Astrocyte (in vitro differentiated cells and primary cell): Measurements from ENCODE around the gene UBTF. TPM values are rescaled to one million over a fixed set of nuclear protein-coding genes. Genes with fewer than 3 reads are reported as not detected.

Experiments used
- DNase-seq: peaks from one replicate; pipeline ENCODE4 v3.0.0-alpha.2; 2010; ENCODE audit warnings: low read depth
- FAIRE-seq: peaks from 2 replicates; lab custom pipeline; 2011; peaks lifted over from hg19 to GRCh38; lab: Jason Lieb, UNC
- H2AFZ ChIP-seq: 2 replicates; pipeline ENCODE4 v1.6.0; 2012; ENCODE audit warnings: low read depth, low read length, inconsistent platforms
- H3K27ac ChIP-seq: 2 replicates; pipeline ENCODE4 v1.5.1; 2011; ENCODE audit warnings: low read depth, low read length, inconsistent platforms
- H3K27me3 ChIP-seq: 2 replicates; pipeline ENCODE4 v1.6.0; 2011; ENCODE audit warnings: low read length, inconsistent platforms; ENCODE audit not compliant: insufficient read depth
- H3K36me3 ChIP-seq: 2 replicates; pipeline ENCODE4 v1.5.1; 2011; ENCODE audit warnings: low read length, inconsistent platforms; ENCODE audit not compliant: insufficient read depth
- H3K4me1 ChIP-seq: 2 replicates; pipeline ENCODE4 v1.5.1; 2011; ENCODE audit warnings: low read length, inconsistent platforms; ENCODE audit not compliant: insufficient read depth
- H3K4me2 ChIP-seq: 2 replicates; pipeline ENCODE4 v1.6.0; 2012; ENCODE audit warnings: low read length, inconsistent platforms
- H3K4me3 ChIP-seq: 2 replicates; pipeline ENCODE4 v1.5.1; 2011; ENCODE audit warnings: low read depth, mild to moderate bottlenecking, low read length, inconsistent platforms; ENCODE audit not compliant: insufficient read depth
- H3K79me2 ChIP-seq: 2 replicates; pipeline ENCODE4 v1.6.0; 2012; ENCODE audit warnings: mild to moderate bottlenecking, low read length, inconsistent platforms; ENCODE audit not compliant: insufficient read depth
- H3K9ac ChIP-seq: 2 replicates; pipeline ENCODE4 v1.6.0; 2012; ENCODE audit warnings: mild to moderate bottlenecking, low read length, inconsistent platforms
- H3K9me3 ChIP-seq: 2 replicates; pipeline ENCODE4 v1.5.1; 2012; ENCODE audit warnings: low read depth, mild to moderate bottlenecking, low read length, inconsistent platforms; ENCODE audit not compliant: insufficient read depth
- H4K20me1 ChIP-seq: 2 replicates; pipeline ENCODE4 v1.6.0; 2012; ENCODE audit warnings: low read length, inconsistent platforms; ENCODE audit not compliant: insufficient read depth
- H3K27ac Mint-ChIP-seq: one replicate; pipeline ENCODE4 v1.8.0; 2021; ENCODE audit warnings: mild to moderate bottlenecking, mixed read lengths; ENCODE audit not compliant: unreplicated experiment
- H3K27me3 Mint-ChIP-seq: one replicate; pipeline ENCODE4 v1.8.0; 2021; ENCODE audit warnings: low read depth, mixed read lengths; ENCODE audit not compliant: unreplicated experiment
- H3K36me3 Mint-ChIP-seq: one replicate; pipeline ENCODE4 v1.8.0; 2021; ENCODE audit warnings: low read depth, mixed read lengths; ENCODE audit not compliant: unreplicated experiment
- H3K4me1 Mint-ChIP-seq: one replicate; pipeline ENCODE4 v1.8.0; 2021; ENCODE audit warnings: low read depth, mixed read lengths; ENCODE audit not compliant: unreplicated experiment
- H3K4me3 Mint-ChIP-seq: one replicate; pipeline ENCODE4 v1.8.0; 2021; ENCODE audit warnings: mild to moderate bottlenecking, moderate library complexity, mixed read lengths; ENCODE audit not compliant: unreplicated experiment
- H3K9me3 Mint-ChIP-seq: one replicate; pipeline ENCODE4 v1.8.0; 2021; ENCODE audit warnings: mild to moderate bottlenecking, mixed read lengths; ENCODE audit not compliant: unreplicated experiment
- CTCF ChIP-seq: IDR thresholded peaks from 2 replicates; pipeline ENCODE4 v1.5.1; 2011; ENCODE audit warnings: low read depth, mild to moderate bottlenecking, inconsistent platforms, low read length, moderate library complexity; ENCODE audit not compliant: insufficient read depth
- EZH2 ChIP-seq: IDR thresholded peaks from 2 replicates; pipeline ENCODE4 v1.6.1; 2012; ENCODE audit warnings: mild to moderate bottlenecking, low read length, inconsistent platforms; ENCODE audit not compliant: insufficient read depth
- total RNA-seq: library from RNA; stranded (reverse); gene quantifications from 2 replicates; pipeline ENCODE4 v1.2.1, GENCODE V29; 2021

Gene UBTF
- total RNA-seq, 1 donor from 2014 or later: 48.0 TPM

GRCh38 chr17:44198721-44199552 is 20.5 kb downstream of the UBTF start:
- H3K4me1 ChIP-seq: peaks cover 28% of the 10 kb centered on the region
- H2AFZ ChIP-seq: no peak overlapping the region
- FAIRE-seq (no peak), DNase-seq (no peak)
- H3K27me3 Mint-ChIP-seq: no peaks in the 10 kb centered on the region
- peak overlapping the region; percentile 69 for H3K4me3 ChIP-seq
- peaks cover 18% of the 10 kb centered on the region for H3K4me1 Mint-ChIP-seq
- H3K4me2 ChIP-seq: peak overlapping the region; percentile 95
- H3K27me3 ChIP-seq: no peaks in the 10 kb centered on the region
- peaks cover 20% of the 10 kb centered on the region for H3K36me3 ChIP-seq
- peaks cover 13% of the 10 kb centered on the region for H4K20me1 ChIP-seq
- H3K27ac ChIP-seq: peak overlapping the region; percentile 68
- peak overlapping the region; percentile 82 for H3K9ac ChIP-seq
- TF ChIP-seq EZH2 (no peak), CTCF (no peak)
- no peaks in the 10 kb centered on the region for H3K9me3 ChIP-seq
- no peaks in the 10 kb centered on the region for H3K9me3 Mint-ChIP-seq
- H3K79me2 ChIP-seq: peaks cover 32% of the 10 kb centered on the region
- H3K4me3 Mint-ChIP-seq: peak overlapping the region; percentile 85
- peak overlapping the region; percentile 86 for H3K27ac Mint-ChIP-seq
- H3K36me3 Mint-ChIP-seq: peaks cover 13% of the 10 kb centered on the region

GRCh38 chr17:44197980-44198720 is 21.3 kb downstream of the UBTF start:
- FAIRE-seq: peak; percentile 41
- peaks cover 14% of the 10 kb centered on the region for H4K20me1 ChIP-seq
- DNase-seq: no peak
- peaks cover 32% of the 10 kb centered on the region for H3K79me2 ChIP-seq
- peaks cover 13% of the 10 kb centered on the region for H3K36me3 Mint-ChIP-seq
- peak overlapping the region; percentile 63 for H3K27ac ChIP-seq
- H3K4me3 ChIP-seq: peak overlapping the region; percentile 69
- H3K4me1 ChIP-seq: peaks cover 25% of the 10 kb centered on the region
- no peaks in the 10 kb centered on the region for H3K9me3 ChIP-seq
- peak overlapping the region; percentile 82 for H3K9ac ChIP-seq
- peak overlapping the region; percentile 87 for H3K27ac Mint-ChIP-seq
- peak overlapping the region; percentile 85 for H3K4me3 Mint-ChIP-seq
- no peak overlapping the region for H2AFZ ChIP-seq
- H3K27me3 Mint-ChIP-seq: no peaks in the 10 kb centered on the region
- peaks cover 20% of the 10 kb centered on the region for H3K36me3 ChIP-seq
- no peaks in the 10 kb centered on the region for H3K27me3 ChIP-seq
- no peaks in the 10 kb centered on the region for H3K9me3 Mint-ChIP-seq
- H3K4me1 Mint-ChIP-seq: peaks cover 15% of the 10 kb centered on the region
- TF ChIP-seq EZH2 (no peak), CTCF (no peak)
- H3K4me2 ChIP-seq: peak overlapping the region; percentile 95
